Subcutaneous abdominal adipose tissue (tissue), 5 donors: ENCODE measurements around the gene MYBBP1A.

Experiments used
- H3K27ac ChIP-seq: one replicate; pipeline ENCODE4 v1.7.0; 2013; ENCODE audit warnings: low read depth, mild to moderate bottlenecking, inconsistent platforms, low read length, moderate library complexity
- H3K27me3 ChIP-seq, 5 donors: one replicate each; pipeline ENCODE4 v1.7.0; 2013; ENCODE audit warnings: low read length in 5 of 5, inconsistent platforms in 1 of 5; ENCODE audit not compliant: control insufficient read depth in 5 of 5, insufficient read depth in 4 of 5
- H3K36me3 ChIP-seq, 5 donors: one replicate each; pipeline ENCODE4 v1.7.0; 2013; ENCODE audit warnings: low read length in 5 of 5; ENCODE audit not compliant: control insufficient read depth in 5 of 5, insufficient read depth in 5 of 5
- H3K4me1 ChIP-seq, 5 donors: one replicate each; pipeline ENCODE4 v1.7.0; 2013; ENCODE audit warnings: low read length in 5 of 5, mild to moderate bottlenecking in 3 of 5, moderate library complexity in 1 of 5; ENCODE audit not compliant: control insufficient read depth in 5 of 5, insufficient read depth in 5 of 5
- H3K4me3 ChIP-seq, 5 donors: one replicate each; pipeline ENCODE4 v1.7.0; 2013; ENCODE audit warnings: low read length in 5 of 5, low read depth in 1 of 5
- H3K9ac ChIP-seq, 5 donors: one replicate each; pipeline ENCODE4 v1.7.0; 2013; ENCODE audit warnings: low read length in 5 of 5, mild to moderate bottlenecking in 4 of 5, moderate library complexity in 3 of 5
- H3K9me3 ChIP-seq, 5 donors: one replicate each; pipeline ENCODE4 v1.7.0; 2013; ENCODE audit warnings: low read length in 5 of 5; ENCODE audit not compliant: control insufficient read depth in 5 of 5
- donor health status: healthy.
- donor health status: healthy.
- donor health status: healthy.
- donor health status: healthy.
- donor health status: healthy.

The MYBBP1A gene

GRCh38 chr17:4497101-4497824 lies 57.9 kb downstream of the MYBBP1A start:
- H3K9ac ChIP-seq = no peak overlapping the region
- peaks cover 6 to 25% (median 21%) of the 10 kb centered on the region in 5 donors for H3K27me3 ChIP-seq
- H3K36me3 ChIP-seq = no peaks in the 10 kb centered on the region
- no peak overlapping the region for H3K4me3 ChIP-seq
- H3K9me3 ChIP-seq = no peaks in the 10 kb centered on the region
- H3K4me1 ChIP-seq = peaks cover 2 to 52% (median 32%) of the 10 kb centered on the region in 5 donors
- no peak overlapping the region for H3K27ac ChIP-seq

- Histone ChIP-seq H3K9me3 (no peaks in the 10 kb centered on the region), H3K27me3 (no peaks in the 10 kb centered on the region), H3K4me1 (peaks cover 0 to 19% (median 9%) of the 10 kb centered on the region in 5 donors), H3K27ac (no peak overlapping the region), H3K4me3 (no peak overlapping the region), H3K36me3 (no peaks in the 10 kb centered on the region), H3K9ac (no peak overlapping the region)
Measured at GRCh38 chr17:4492721-4493561, 62.2 kb downstream of the MYBBP1A start.

- Histone ChIP-seq H3K9me3 (no peaks in the 10 kb centered on the region), H3K27me3 (no peaks in the 10 kb centered on the region), H3K36me3 (no peaks in the 10 kb centered on the region), H3K4me1 (peaks cover 0 to 13% (median 0%) of the 10 kb centered on the region in 5 donors), H3K4me3 (no peak overlapping the region), H3K27ac (no peak overlapping the region), H3K9ac (no peak overlapping the region)
Measured at GRCh38 chr17:4490637-4491061, 64.5 kb downstream of the MYBBP1A start.

- Histone ChIP-seq H3K27me3 (no peaks in the 10 kb centered on the region), H3K9ac (no peak overlapping the region), H3K36me3 (no peaks in the 10 kb centered on the region), H3K27ac (no peak overlapping the region), H3K9me3 (no peaks in the 10 kb centered on the region), H3K4me3 (no peak overlapping the region), H3K4me1 (peaks cover 0 to 13% (median 0%) of the 10 kb centered on the region in 5 donors)
Measured at GRCh38 chr17:4490109-4490591, 65.0 kb downstream of the MYBBP1A start.

- H3K27me3 ChIP-seq = no peaks in the 10 kb centered on the region
- H3K4me1 ChIP-seq = peaks cover 0 to 13% (median 0%) of the 10 kb centered on the region in 5 donors
- H3K27ac ChIP-seq = no peak overlapping the region
Measured at GRCh38 chr17:4488989-4489595, 66.1 kb downstream of the MYBBP1A start.

More at GRCh38 chr17:4488989-4489595, 66.1 kb downstream of the MYBBP1A start:
- no peaks in the 10 kb centered on the region for H3K9me3 ChIP-seq
- H3K36me3 ChIP-seq = no peaks in the 10 kb centered on the region
- H3K4me3 ChIP-seq = no peak overlapping the region
- H3K9ac ChIP-seq = no peak overlapping the region
